HG03469 (cell line): ENCODE data around the gene ZDHHC18.
A peak's percentile ranks its signal among the peaks of the same experiment; 100 is the strongest.

Source experiments
- ATAC-seq: cut with Tn5 transposase; IDR thresholded peaks from one replicate; pipeline ENCODE4 v1.9.1; 2021; ENCODE audit warnings: mild to moderate bottlenecking, moderate library complexity, moderate number of reproducible peaks; ENCODE audit not compliant: unreplicated experiment

ZDHHC18 gene

GRCh38 chr1:26897351-26897750 lies 70.9 kb downstream of the ZDHHC18 start:
- no peak for ATAC-seq

GRCh38 chr1:26900001-26900814 lies 73.7 kb downstream of the ZDHHC18 start, which contains the start of gene GPATCH3:
Gene GPATCH3, minus strand, starts transcription at chr1:26900467. Its CDS starts 25 bp downstream, at chr1:26900442.
- ATAC-seq, result peak; percentile 70

- no peak for ATAC-seq
Measured at GRCh38 chr1:26900815-26901511, 74.5 kb downstream of the ZDHHC18 start.
